Upper lobe of right lung (tissue), 1 donor: Measurements from ENCODE around the gene TCEAL3. TPM values are rescaled to one million over a fixed set of nuclear protein-coding genes. Genes with fewer than 3 reads are reported as not detected.
A peak's percentile ranks its signal among the peaks of the same experiment; 100 is the strongest.

Source experiments
- ATAC-seq: fragments of 200-7000 bp; cut with Tn5 transposase; one replicate; pipeline ENCODE4 v1.9.1; 2020; ENCODE audit warnings: mild to moderate bottlenecking, moderate library complexity
- DNase-seq: peaks from one replicate; pipeline ENCODE4 v3.0.0-alpha.2; 2020
- H3K27ac ChIP-seq: fragments of 200-600 bp; one replicate; pipeline ENCODE4 v1.8.0; 2022
- H3K27me3 ChIP-seq: fragments of 200-600 bp; one replicate; pipeline ENCODE4 v1.8.0; 2022; ENCODE audit warnings: mild to moderate bottlenecking
- H3K36me3 ChIP-seq: fragments of 200-600 bp; one replicate; pipeline ENCODE4 v1.8.0; 2022
- H3K4me1 ChIP-seq: fragments of 200-600 bp; one replicate; pipeline ENCODE4 v1.8.0; 2022
- H3K4me3 ChIP-seq: fragments of 200-600 bp; one replicate; pipeline ENCODE4 v1.8.0; 2022; ENCODE audit warnings: mild to moderate bottlenecking
- H3K9me3 ChIP-seq: fragments of 200-600 bp; one replicate; pipeline ENCODE4 v1.8.0; 2022
- intact Hi-C: fragments of 100-400 bp; cut with DNase I; formaldehyde crosslinking; loops from one replicate; pipeline ENCODE4 v1.11.0; 2022
- total RNA-seq: library from RNA; stranded (reverse); fragmentation: NEBNext Ultra II Directional; extraction: Animal tissue kit (Norgen Biotek cat#: 25700); gene quantifications from one replicate; pipeline ENCODE4 v1.2.1, GENCODE V29; 2021
- TF ChIP-seq, protein P1 (sequence below): fragments of 200-600 bp; IDR thresholded peaks from one replicate; pipeline ENCODE4 v1.8.0; 2022; ENCODE audit warnings: antibody characterized with exemption
- donor health status: DM: no; HTN: yes; CAD: no; lungs with severe emphysema.

TCEAL3 gene
- total RNA-seq, 1 donor from 2014 or later = 20.1 TPM

GRCh38 chrX:103628386-103629317, 20.9 kb downstream of the TCEAL3 start, which contains the start of gene TCEAL1:
TSS of gene TCEAL1 (plus strand) at chrX:103628975. CDS start at chrX:103629917, 942 bp downstream.
- H3K27me3 ChIP-seq = no peaks in the 10 kb centered on the region
- H3K4me1 ChIP-seq = no peaks in the 10 kb centered on the region
- peak; percentile 67 for ATAC-seq
- intact Hi-C loops = no loop called here
- no peaks in the 10 kb centered on the region for H3K36me3 ChIP-seq
- TF ChIP-seq, protein P1, sequence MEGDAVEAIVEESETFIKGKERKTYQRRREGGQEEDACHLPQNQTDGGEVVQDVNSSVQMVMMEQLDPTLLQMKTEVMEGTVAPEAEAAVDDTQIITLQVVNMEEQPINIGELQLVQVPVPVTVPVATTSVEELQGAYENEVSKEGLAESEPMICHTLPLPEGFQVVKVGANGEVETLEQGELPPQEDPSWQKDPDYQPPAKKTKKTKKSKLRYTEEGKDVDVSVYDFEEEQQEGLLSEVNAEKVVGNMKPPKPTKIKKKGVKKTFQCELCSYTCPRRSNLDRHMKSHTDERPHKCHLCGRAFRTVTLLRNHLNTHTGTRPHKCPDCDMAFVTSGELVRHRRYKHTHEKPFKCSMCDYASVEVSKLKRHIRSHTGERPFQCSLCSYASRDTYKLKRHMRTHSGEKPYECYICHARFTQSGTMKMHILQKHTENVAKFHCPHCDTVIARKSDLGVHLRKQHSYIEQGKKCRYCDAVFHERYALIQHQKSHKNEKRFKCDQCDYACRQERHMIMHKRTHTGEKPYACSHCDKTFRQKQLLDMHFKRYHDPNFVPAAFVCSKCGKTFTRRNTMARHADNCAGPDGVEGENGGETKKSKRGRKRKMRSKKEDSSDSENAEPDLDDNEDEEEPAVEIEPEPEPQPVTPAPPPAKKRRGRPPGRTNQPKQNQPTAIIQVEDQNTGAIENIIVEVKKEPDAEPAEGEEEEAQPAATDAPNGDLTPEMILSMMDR = no peak
- H3K9me3 ChIP-seq = no peaks in the 10 kb centered on the region
- peak within 1 kb of the TSS; percentile 88 for H3K27ac ChIP-seq
- peak; percentile 80 for DNase-seq
- peak within 1 kb of the TSS; percentile 62 for H3K4me3 ChIP-seq

DNA sequence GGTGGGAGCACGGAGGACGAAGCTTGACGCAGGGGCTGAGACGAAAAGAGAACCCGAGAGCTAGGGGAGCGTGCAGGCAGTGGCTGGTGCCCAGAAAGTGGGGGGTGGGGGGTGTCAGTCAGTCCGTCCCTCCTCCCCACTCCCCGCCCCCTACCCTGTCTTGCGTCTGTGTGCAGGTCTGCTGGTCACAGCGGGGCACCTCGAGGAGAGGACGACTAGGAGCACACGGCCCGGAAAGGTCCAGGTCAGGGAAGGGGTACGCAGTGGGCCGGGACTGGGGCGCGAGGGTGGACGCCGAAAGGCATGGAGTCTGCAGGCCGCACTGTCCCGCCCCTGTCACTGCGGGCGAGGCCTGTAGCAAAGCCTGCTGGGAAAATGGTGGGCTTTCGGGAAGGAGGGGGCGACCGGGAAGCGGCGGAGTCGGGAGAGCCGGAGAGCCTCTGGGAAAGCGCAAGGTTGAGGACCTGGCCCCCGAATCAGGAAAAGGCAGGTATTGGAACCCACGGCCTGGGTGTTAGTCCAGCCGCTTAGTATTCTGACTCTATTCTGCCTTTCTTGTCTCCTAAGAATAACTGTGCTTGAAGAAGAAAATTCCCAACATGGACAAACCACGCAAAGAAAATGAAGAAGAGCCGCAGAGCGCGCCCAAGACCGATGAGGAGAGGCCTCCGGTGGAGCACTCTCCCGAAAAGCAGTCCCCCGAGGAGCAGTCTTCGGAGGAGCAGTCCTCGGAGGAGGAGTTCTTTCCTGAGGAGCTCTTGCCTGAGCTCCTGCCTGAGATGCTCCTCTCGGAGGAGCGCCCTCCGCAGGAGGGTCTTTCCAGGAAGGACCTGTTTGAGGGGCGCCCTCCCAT, 21.8 kb downstream of the TCEAL3 start:
- DNase-seq = peak; percentile 81
- no peaks in the 10 kb centered on the region for H3K9me3 ChIP-seq
- H3K27me3 ChIP-seq = no peaks in the 10 kb centered on the region
- peak overlapping the region; percentile 62 for H3K4me3 ChIP-seq
- peak overlapping the region; percentile 88 for H3K27ac ChIP-seq
- no peaks in the 10 kb centered on the region for H3K4me1 ChIP-seq
- intact Hi-C loops = no loop called here
- TF ChIP-seq, protein P1 = peak; percentile 43
- peak; percentile 91 for ATAC-seq
- H3K36me3 ChIP-seq = no peaks in the 10 kb centered on the region

- intact Hi-C loops = no loop called here
Measured at GRCh38 chrX:103630171-103630511, 22.4 kb downstream of the TCEAL3 start.

DNA sequence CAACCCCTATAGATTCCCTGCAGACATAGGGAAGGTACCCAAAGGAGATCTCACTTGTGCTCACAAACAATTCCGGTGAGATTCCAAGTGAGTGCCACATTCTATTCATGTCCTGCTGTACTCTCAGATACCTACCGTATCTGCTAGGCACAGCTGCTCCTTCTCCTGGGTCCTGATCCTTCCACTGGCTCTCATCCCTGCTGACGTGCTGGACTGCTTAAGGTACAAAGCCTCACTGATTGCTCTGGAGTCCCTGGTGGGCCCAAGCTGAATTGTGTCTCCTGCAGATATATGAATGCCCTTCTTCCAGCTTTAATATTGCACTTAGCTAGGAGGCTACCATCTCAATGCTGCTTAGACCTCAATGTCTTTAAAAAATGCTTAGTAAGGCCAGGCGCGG, 23.4 kb downstream of the TCEAL3 start:
- ATAC-seq = no peak
- intact Hi-C loops = no loop called here
- TF ChIP-seq, protein P1 = no peak
- Histone ChIP-seq H3K4me3 (no peak overlapping the region), H3K4me1 (no peaks in the 10 kb centered on the region), H3K27me3 (no peaks in the 10 kb centered on the region), H3K36me3 (no peaks in the 10 kb centered on the region), H3K9me3 (no peaks in the 10 kb centered on the region), H3K27ac (no peak overlapping the region)
- DNase-seq = no peak

More at GRCh38 chrX:103630171-103630511, 22.4 kb downstream of the TCEAL3 start:
- DNase-seq (no peak), ATAC-seq (no peak)
- no peaks in the 10 kb centered on the region for H3K4me1 ChIP-seq
- no peaks in the 10 kb centered on the region for H3K9me3 ChIP-seq
- H3K4me3 ChIP-seq = peak overlapping the region; percentile 62
- no peaks in the 10 kb centered on the region for H3K36me3 ChIP-seq
- H3K27ac ChIP-seq = peak overlapping the region; percentile 88
- no peaks in the 10 kb centered on the region for H3K27me3 ChIP-seq
- TF ChIP-seq, protein P1 = no peak

DNA sequence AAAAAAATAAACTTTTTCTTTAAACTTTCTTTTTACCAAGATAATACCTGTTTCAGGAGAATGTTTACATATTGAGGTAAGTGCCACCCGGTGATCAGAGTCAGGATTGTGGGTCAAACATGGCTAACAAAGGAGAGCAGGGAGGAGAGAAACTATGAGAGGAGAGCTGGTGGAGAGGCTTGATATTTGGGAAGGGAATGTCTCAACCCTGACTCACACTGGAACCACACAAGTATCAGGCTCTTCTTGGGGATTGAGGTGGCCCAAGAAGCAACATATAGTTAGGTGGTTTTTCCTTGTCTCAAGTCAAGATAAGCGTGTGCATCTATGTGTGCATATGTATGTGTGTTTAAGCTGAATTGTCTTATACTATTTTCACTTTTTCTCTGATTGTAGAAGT, 27.7 kb downstream of the TCEAL3 start:
- Histone ChIP-seq H3K36me3 (no peaks in the 10 kb centered on the region), H3K9me3 (no peaks in the 10 kb centered on the region), H3K27me3 (no peaks in the 10 kb centered on the region), H3K4me3 (no peak overlapping the region), H3K4me1 (no peaks in the 10 kb centered on the region), H3K27ac (no peak overlapping the region)
- intact Hi-C loops = no loop called here
- DNase-seq = no peak
- TF ChIP-seq, protein P1 = no peak
- no peak for ATAC-seq
